ENCODE data around the gene TMEM95.

GRCh38 chr17:7393613-7394451 lies 38.9 kb downstream of the TMEM95 start:
- TF ChIP-seq CTCF (IDR thresholded peaks at IDR 0.05) (no peak), POLR2A (IDR thresholded peaks at IDR 0.05) (no peak)
